ENCODE measurements around the gene MOB2. TPM values are rescaled to one million over a fixed set of nuclear protein-coding genes. Genes with fewer than 3 reads are reported as not detected.

The MOB2 gene
- polyA plus RNA-seq, 4 donors = 30.3 to 34.8 (median 33.6) TPM

DNA sequence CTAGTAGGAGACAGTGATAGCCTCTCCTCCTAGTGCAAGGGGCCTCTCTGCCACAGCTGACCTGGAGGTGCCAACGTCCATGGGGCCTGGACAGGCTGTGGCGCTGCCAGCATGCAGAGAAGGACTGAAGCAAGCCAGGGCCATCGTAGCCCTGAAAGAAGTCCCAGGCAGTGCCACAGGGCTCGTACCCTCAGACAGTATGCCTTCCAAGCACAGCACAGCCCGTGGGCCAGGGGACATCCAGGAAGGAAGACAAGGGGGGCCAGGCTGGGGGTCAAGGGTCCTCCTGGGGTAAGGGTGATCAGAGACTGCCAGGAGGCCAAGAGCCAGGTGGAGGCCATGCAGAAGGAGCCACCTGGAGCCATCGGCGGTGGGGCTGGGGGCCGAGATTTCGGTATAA lies 20.4 kb upstream of the MOB2 start:
- no peak for DNase-seq (ENCODE audit: low read depth in 4 of 4, low spot score in 2 of 4)

DNA sequence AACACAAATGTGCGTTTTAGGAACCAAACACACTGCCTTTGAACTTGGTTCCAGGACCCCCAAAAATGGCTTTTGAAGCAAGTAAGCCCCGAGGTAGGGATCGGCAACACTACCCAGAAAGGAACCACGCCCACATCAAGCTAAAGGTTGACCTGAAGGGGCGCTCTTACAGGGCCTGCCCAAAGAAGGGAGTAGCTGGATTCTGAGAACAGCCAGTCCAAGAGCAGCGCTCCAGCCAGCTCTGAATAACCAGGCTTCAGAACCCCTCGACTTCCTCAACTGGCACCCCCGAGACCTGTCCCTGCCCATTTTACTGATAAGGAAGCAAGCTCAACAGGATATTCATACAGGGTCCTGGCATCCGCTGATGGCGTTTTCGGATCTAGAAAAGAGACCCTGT lies 18.9 kb upstream of the MOB2 start:
- no peak for DNase-seq (ENCODE audit: low read depth in 4 of 4, low spot score in 2 of 4)

GRCh38 chr11:1504581-1505290 lies 18.2 kb upstream of the MOB2 start:
- no peak for DNase-seq (ENCODE audit: low read depth in 4 of 4, low spot score in 2 of 4)

- no peak for DNase-seq (ENCODE audit: low read depth in 4 of 4, low spot score in 2 of 4)
These were observed 17.6 kb upstream of the MOB2 start for GRCh38 chr11:1504138-1504537.

DNA sequence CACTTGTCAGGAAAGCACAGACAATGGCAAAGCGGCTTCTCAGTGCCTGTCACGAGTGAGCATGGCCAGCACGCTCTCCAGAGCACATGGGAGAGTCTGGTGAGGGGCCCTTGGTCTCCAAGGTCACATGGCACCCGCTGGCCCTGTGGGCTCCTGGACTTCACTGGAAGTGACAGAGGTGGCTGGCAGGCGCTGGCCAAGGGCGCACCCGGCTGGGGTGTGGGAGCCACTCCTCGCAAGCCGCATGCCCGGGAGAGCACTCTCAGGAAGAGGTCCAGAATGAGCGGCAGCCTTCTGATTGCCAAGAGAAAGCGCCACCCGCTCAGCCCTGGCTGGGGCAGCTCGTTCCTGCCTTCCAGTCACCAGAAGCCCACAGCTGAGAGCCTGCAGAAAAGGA lies 17.1 kb upstream of the MOB2 start:
- DNase-seq (ENCODE audit: low read depth in 4 of 4, low spot score in 2 of 4) = no peak

GRCh38 chr11:1502954-1503707 lies 16.6 kb upstream of the MOB2 start:
- DNase-seq (ENCODE audit: low read depth in 4 of 4, low spot score in 2 of 4) = no peak

DNA sequence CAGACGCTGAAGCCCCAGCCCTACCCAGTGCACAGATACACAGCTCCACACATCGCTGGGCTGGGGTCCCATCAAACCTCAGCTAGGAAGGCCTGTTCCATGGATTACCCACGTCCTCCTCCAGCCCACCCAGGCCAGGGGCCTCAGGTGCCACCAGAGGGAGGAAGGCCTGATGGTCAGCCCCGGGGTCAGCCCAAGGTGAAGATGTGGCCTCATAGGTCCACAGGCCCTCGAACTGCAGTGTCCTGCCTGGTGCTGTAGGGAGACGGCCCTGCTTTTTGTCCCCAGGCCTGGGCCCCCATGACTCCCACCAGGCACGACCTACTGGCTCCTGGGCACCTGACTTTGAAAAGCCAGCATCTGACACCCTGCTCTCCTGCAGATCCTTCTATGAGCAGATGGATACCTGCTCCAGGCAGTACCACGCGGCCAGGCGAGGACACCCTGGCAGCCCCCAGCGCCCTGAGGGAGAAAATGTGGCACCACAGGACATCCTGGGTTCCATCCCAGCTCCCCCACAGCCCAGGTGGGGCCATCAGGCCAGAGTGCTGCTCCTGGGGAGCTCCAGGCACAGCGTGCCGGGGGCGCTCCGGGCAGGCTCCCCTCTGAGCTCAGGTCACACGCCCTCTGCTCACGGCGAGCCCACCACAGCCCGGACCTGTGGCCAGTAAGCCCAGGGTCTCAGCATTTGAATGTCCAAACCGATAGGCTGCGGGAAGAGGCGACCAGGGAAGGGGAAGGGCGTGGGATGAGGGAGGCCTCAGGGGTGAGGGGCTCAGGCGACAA lies 15.8 kb upstream of the MOB2 start:
- DNase-seq (ENCODE audit: low read depth in 4 of 4, low spot score in 2 of 4) = no peak

DNA sequence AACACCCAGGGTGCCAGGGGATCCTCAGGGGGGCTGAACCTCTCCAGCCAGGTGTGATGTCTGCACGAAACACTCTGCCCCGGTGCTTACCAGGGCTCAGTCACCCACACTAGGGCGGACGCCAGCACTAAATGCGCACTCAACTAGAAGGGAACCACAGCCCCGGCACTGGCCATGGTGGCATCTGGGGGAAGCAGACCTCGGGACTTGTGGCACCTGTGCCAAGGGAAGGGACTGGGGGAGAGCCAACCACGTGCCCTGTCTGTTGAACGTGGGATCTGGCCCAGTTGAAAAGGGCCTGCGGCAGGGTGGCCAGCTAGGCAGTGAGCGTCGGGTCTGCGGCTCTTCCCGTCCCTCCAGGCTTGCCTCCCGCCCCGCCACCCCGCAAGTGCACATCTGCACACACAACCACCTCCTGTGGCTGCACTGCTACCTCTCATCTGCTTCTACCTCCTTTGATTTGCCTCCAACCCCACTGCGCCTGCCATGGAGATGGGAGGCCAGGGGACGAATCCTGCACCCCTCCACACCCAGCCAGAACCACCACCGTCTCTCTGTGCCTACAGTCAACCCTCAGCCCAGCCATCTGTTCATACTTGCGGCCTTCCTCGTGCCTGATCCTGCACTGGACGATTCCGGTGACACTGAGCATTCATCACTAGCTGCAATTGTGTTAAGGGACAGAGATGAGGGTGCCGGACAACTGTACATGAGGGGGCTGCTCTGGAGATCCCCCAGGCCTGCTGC lies 15.0 kb upstream of the MOB2 start:
- DNase-seq (ENCODE audit: low read depth in 4 of 4, low spot score in 2 of 4) = no peak

DNA sequence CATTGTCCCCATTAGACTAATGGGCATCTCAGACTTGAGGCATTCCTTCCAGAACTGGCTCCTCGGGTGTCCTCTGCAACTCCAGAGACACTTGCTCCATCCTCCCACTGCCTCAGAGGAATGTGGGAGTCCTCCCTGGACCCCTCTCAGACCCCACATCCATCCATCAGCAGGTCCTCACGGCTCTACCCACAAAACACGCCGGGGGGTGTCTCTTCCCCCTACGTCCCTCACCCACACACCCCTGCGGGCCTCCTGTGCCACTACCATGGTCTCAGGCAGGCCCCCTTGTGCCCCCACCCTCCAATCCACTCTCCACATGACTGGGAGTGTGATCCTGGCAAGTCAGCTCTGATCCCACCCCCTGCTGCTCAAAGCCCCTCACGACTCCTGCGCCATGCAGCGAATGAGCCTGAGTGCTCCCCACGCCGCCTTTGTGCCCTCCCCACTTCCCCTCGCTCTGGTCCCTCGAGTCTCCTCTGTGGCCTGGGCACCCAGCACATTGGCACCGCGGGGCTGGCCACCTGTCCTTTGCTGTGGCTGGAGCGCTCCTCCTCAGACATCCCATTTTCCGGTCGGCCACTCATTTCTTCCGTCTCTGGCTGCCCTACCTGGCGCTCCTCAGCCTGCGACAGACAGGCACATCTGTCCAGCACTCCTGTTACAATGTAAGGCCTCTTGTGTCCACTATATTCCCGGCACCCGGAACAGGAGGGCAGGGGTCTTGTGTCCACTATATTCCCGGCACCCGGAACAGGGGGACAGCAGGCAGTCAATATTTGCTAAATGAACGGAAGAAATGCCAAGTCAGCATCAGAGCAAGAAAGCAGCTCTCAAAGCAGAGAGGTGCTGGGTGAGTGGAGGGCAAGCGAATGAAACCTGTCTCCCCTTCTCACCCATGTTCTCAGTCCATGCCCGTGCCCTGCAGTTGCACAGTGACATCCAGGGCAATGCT lies 14.2 kb upstream of the MOB2 start:
- no peak for DNase-seq (ENCODE audit: low read depth in 4 of 4, low spot score in 2 of 4)

DNA sequence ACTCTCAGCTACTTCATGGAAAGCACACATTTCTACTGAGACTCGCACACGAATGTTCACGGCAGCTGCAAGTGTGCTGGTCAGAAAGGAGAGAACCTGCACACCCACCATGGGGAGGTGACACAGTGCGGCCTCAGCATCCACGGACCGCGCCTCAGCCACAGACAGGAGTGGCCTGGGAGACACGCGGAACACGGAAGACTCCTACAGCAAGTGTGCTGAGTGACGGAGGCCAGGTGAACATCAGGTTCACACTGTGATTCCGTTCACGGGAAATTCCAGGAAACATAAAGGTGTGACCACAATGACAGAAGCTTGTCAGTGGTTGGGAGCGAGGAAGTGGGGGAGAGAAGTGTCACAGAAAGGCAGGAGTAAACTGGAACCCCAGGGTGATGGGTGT lies 13.3 kb upstream of the MOB2 start:
- no peak for DNase-seq (ENCODE audit: low read depth in 4 of 4, low spot score in 2 of 4)

- no peak for DNase-seq (ENCODE audit: low read depth in 4 of 4, low spot score in 2 of 4)
These were observed 12.8 kb upstream of the MOB2 start for GRCh38 chr11:1499261-1499890.

- no peak for DNase-seq (ENCODE audit: low read depth in 4 of 4, low spot score in 2 of 4)
These were observed 11.7 kb upstream of the MOB2 start for GRCh38 chr11:1498262-1498661.

- DNase-seq (ENCODE audit: low read depth in 4 of 4, low spot score in 2 of 4) = no peak
These were observed 11.0 kb upstream of the MOB2 start for GRCh38 chr11:1497600-1497999.

GRCh38 chr11:1496761-1497095 lies 10.1 kb upstream of the MOB2 start:
- DNase-seq (ENCODE audit: low read depth in 4 of 4, low spot score in 2 of 4) = no peak

- no peak for DNase-seq (ENCODE audit: low read depth in 4 of 4, low spot score in 2 of 4)
These were observed 9.6 kb upstream of the MOB2 start for GRCh38 chr11:1496091-1496760.

DNA sequence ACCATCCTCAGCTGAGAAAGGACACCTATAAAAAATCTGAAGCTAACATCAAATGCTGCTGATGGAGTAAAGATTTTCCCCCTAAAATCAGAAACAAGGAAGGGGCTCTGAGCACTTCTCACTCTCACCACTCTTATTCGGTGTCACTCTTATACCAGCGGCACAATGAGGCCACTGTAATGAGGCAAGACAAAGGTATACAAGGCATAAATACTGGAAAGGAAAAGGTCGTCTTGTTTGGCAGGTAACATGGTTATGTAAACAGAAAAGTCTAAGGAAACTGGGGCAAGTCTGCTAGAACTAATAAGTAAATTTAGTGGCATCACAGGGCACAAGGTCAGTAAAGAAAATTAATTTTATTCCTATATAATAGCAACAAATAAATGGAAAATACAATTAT lies 8.1 kb upstream of the MOB2 start:
- no peak for DNase-seq (ENCODE audit: low read depth in 4 of 4, low spot score in 2 of 4)

DNA sequence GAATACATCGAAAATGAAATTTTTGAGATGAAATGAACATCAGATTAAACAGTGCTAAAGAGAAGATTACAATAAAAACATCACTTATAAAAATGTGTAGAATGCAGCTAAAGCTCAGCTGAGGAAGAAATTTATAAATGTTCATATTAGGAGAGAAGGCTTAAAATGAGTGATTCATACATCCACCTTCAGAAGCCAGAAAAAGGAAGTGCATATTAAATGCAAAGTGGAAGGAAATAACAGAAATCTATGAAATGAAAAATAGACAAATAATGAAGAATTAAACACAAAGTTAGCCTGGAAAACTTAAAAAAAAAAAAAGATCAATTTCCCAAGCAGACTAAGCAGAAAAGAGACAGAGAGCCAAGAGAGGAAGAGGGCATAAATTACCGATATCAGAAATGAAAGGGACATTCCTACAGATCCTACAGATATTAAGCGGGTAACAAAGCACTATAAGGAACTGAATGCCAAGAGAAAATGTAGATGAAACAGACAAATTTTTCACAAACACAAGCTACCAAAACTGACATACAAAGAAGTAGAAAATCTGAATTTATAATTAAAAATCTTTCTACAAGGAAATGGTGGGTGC lies 7.2 kb upstream of the MOB2 start:
- no peak for DNase-seq (ENCODE audit: low read depth in 4 of 4, low spot score in 2 of 4)

DNA sequence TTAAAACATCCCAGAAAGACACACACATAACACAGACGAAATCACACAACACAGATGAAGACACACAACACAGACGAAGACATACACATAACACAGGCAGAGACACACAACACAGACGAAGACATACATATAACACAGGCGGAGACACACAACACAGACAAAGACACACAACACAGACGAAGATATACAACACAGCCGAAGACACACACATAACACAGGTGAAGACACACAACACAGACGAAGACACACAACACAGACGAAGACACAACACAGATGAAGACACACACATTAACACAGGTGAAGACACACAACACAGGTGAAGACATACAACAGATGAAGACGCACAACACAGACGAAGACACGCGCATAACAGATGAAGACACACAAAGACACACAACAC lies 4.8 kb upstream of the MOB2 start:
- no peak for DNase-seq (ENCODE audit: low read depth in 4 of 4, low spot score in 2 of 4)

Measured in left renal cortex interstitium (tissue), 4 donors.